H9 (cell line): Measurements from ENCODE around the gene HYAL2. TPM values are rescaled to one million over a fixed set of nuclear protein-coding genes. Genes with fewer than 3 reads are reported as not detected.

ENCODE experiments used
- DNase-seq: peaks from one replicate; pipeline ENCODE4 v3.0.0-alpha.2; 2017
- H2AFZ ChIP-seq: one replicate; pipeline ENCODE4 v1.6.1; 2013; ENCODE audit warnings: mild to moderate bottlenecking, low read length, control low read depth, moderate library complexity
- H2AK5ac ChIP-seq: 2 replicates; pipeline ENCODE4 v1.6.1; 2013; ENCODE audit warnings: low read length, control low read depth, mixed read lengths; ENCODE audit not compliant: insufficient read length
- H2BK120ac ChIP-seq: one replicate; pipeline ENCODE4 v1.6.1; 2013; ENCODE audit warnings: low read depth, mild to moderate bottlenecking, low read length, control low read depth, inconsistent platforms; ENCODE audit not compliant: poor library complexity, severe bottlenecking
- H2BK12ac ChIP-seq: 2 replicates; pipeline ENCODE4 v1.6.1; 2013; ENCODE audit warnings: low read length, control low read depth, mixed read lengths, low read depth; ENCODE audit not compliant: insufficient read length
- H2BK15ac ChIP-seq: 2 replicates; pipeline ENCODE4 v1.6.1; 2013; ENCODE audit warnings: low read depth, low read length, control low read depth
- H2BK20ac ChIP-seq: one replicate; pipeline ENCODE4 v1.6.1; 2013; ENCODE audit warnings: low read depth, mild to moderate bottlenecking, low read length, control low read depth, inconsistent platforms; ENCODE audit not compliant: poor library complexity, severe bottlenecking
- H2BK5ac ChIP-seq: 2 replicates; pipeline ENCODE4 v1.6.1; 2013; ENCODE audit warnings: low read length, control low read depth, mixed read lengths; ENCODE audit not compliant: insufficient read length
- H3K14ac ChIP-seq: 2 replicates; pipeline ENCODE4 v1.6.1; 2013; ENCODE audit warnings: low read length, control low read depth; ENCODE audit not compliant: insufficient read depth
- H3K18ac ChIP-seq: 2 replicates; pipeline ENCODE4 v1.6.1; 2013; ENCODE audit warnings: low read depth, mild to moderate bottlenecking, mixed read lengths, low read length, control low read depth; ENCODE audit not compliant: insufficient read length
- H3K23ac ChIP-seq: 2 replicates; pipeline ENCODE4 v1.6.1; 2013; ENCODE audit warnings: low read length, control low read depth, mixed read lengths, low read depth; ENCODE audit not compliant: insufficient read length
- H3K23me2 ChIP-seq: 2 replicates; pipeline ENCODE4 v1.6.1; 2013; ENCODE audit warnings: low read depth, mild to moderate bottlenecking, mixed read lengths, low read length, control low read depth; ENCODE audit not compliant: insufficient read length, poor library complexity, severe bottlenecking
- H3K27ac ChIP-seq: 2 replicates; pipeline ENCODE4 v1.5.1; 2013; ENCODE audit warnings: low read length, control low read depth, mixed read lengths, low read depth; ENCODE audit not compliant: insufficient read length
- H3K27me3 ChIP-seq: 2 replicates; pipeline ENCODE4 v1.6.1; 2013; ENCODE audit warnings: low read length, control low read depth, inconsistent platforms; ENCODE audit not compliant: insufficient read depth
- H3K4ac ChIP-seq: 2 replicates; pipeline ENCODE4 v1.6.1; 2013; ENCODE audit warnings: low read depth, mild to moderate bottlenecking, control low read depth, inconsistent platforms, low read length, moderate library complexity
- H3K4me1 ChIP-seq: 2 replicates; pipeline ENCODE4 v1.6.1; 2013; ENCODE audit warnings: low read length, control low read depth, inconsistent platforms; ENCODE audit not compliant: insufficient read depth
- H3K4me2 ChIP-seq: 2 replicates; pipeline ENCODE4 v1.6.1; 2013; ENCODE audit warnings: low read length, control low read depth, mixed read lengths; ENCODE audit not compliant: insufficient read length, insufficient read depth
- H3K56ac ChIP-seq: 2 replicates; pipeline ENCODE4 v1.6.1; 2013; ENCODE audit warnings: low read depth, mild to moderate bottlenecking, mixed read lengths, low read length, control low read depth; ENCODE audit not compliant: insufficient read length
- H3K79me1 ChIP-seq: 2 replicates; pipeline ENCODE4 v1.6.1; 2013; ENCODE audit warnings: low read depth, mild to moderate bottlenecking, moderate library complexity, low read length, control low read depth, inconsistent platforms; ENCODE audit not compliant: insufficient read depth, poor library complexity, severe bottlenecking
- H3K79me2 ChIP-seq: 2 replicates; pipeline ENCODE4 v1.6.1; 2013; ENCODE audit warnings: low read length, control low read depth, inconsistent platforms; ENCODE audit not compliant: insufficient read depth
- H3K9ac ChIP-seq: 2 replicates; pipeline ENCODE4 v1.6.1; 2013; ENCODE audit warnings: low read length, control low read depth, mixed read lengths; ENCODE audit not compliant: insufficient read length; ENCODE audit errors: extremely low read depth
- H3K9me3 ChIP-seq: one replicate; pipeline ENCODE4 v1.6.1; 2013; ENCODE audit warnings: low read depth, low read length, inconsistent platforms; ENCODE audit not compliant: control insufficient read depth
- H3T11ph ChIP-seq: one replicate; pipeline ENCODE4 v1.6.1; 2013; ENCODE audit warnings: mild to moderate bottlenecking, low read length, control low read depth, inconsistent platforms
- H4K20me1 ChIP-seq: one replicate; pipeline ENCODE4 v1.6.1; 2013; ENCODE audit not compliant: control insufficient read depth, insufficient read length, insufficient read depth
- H4K5ac ChIP-seq: 2 replicates; pipeline ENCODE4 v1.6.1; 2013; ENCODE audit warnings: low read depth, mild to moderate bottlenecking, mixed read lengths, low read length, control low read depth; ENCODE audit not compliant: insufficient read length
- H4K8ac ChIP-seq: replicated peaks from 2 replicates; pipeline ENCODE4 v1.6.1; 2013; ENCODE audit warnings: low read length, control low read depth, mixed read lengths, low read depth; ENCODE audit not compliant: insufficient read length
- H4K91ac ChIP-seq: 2 replicates; pipeline ENCODE4 v1.6.1; 2013; ENCODE audit warnings: low read depth, mild to moderate bottlenecking, moderate library complexity, mixed read lengths, low read length, control low read depth; ENCODE audit not compliant: insufficient read length
- H3K27ac Mint-ChIP-seq, 3 experiments: 2 replicates in 2 of 3; 3 replicates in 1 of 3; pipeline ENCODE4 v1.8.0; 2020 to 2021; ENCODE audit warnings: mixed read lengths in 3 of 3, mild to moderate bottlenecking in 1 of 3, moderate library complexity in 1 of 3
- H3K27me3 Mint-ChIP-seq: 2 replicates; pipeline ENCODE4 v1.8.0; 2021; ENCODE audit warnings: low read depth, mild to moderate bottlenecking, moderate library complexity, mixed read lengths
- H3K36me3 Mint-ChIP-seq, 3 experiments: 2 replicates in 2 of 3; 3 replicates in 1 of 3; pipeline ENCODE4 v1.8.0; 2020 to 2021; ENCODE audit warnings: low read depth in 3 of 3, mixed read lengths in 3 of 3; ENCODE audit not compliant: insufficient read depth in 1 of 3
- H3K4me1 Mint-ChIP-seq, 2 experiments: 2 replicates each; pipeline ENCODE4 v1.8.0; 2020; ENCODE audit warnings: mixed read lengths in 2 of 2
- H3K4me3 Mint-ChIP-seq, 2 experiments: 2 replicates in 1 of 2; 3 replicates in 1 of 2; pipeline ENCODE4 v1.8.0; 2020 to 2021; ENCODE audit warnings: mild to moderate bottlenecking in 2 of 2, mixed read lengths in 2 of 2, moderate library complexity in 1 of 2
- H3K9me3 Mint-ChIP-seq, 2 experiments: 2 replicates in 1 of 2; 3 replicates in 1 of 2; pipeline ENCODE4 v1.8.0; 2020; ENCODE audit warnings: mild to moderate bottlenecking in 2 of 2, mixed read lengths in 2 of 2, moderate library complexity in 1 of 2
- CTCF ChIP-seq: fragments of 200-600 bp; sonication (generic); conservative IDR thresholded peaks from 3 replicates; pipeline ENCODE4 v1.8.0; 2021; ENCODE audit warnings: antibody characterized with exemption, mild to moderate bottlenecking
- WGBS: extraction: QIAGEN DNeasy Blood & Tissue Kit; methylation state at CpG from one replicate; pipeline ENCODE4 v1.1.7; 2013; ENCODE audit warnings: missing lambda C conversion rate, low lambda C conversion rate, mixed read lengths; ENCODE audit not compliant: insufficient read length; ENCODE audit errors: extremely low coverage; 5-methylcytosine and 5-hydroxymethylcytosine counted together
- total RNA-seq: library from RNA; stranded (reverse); gene quantifications from 2 replicates; pipeline ENCODE4 v1.2.1, GENCODE V29; 2021

HYAL2 gene
- total RNA-seq, 1 experiment from 2014 or later: 51.9 TPM

- Histone ChIP-seq H3K27ac (no peak overlapping the region), H3K4ac (no peak overlapping the region), H4K20me1 (no peaks in the 10 kb centered on the region), H2AFZ (no peak overlapping the region), H2BK20ac (no peak overlapping the region), H4K91ac (no peak overlapping the region), H3K27me3 (peaks cover 13% of the 10 kb centered on the region; the same call in 1 of the 2 replicates), H3K23me2 (peaks cover 24% of the 10 kb centered on the region), H3T11ph (no peak overlapping the region), H3K9ac (no peak overlapping the region), H4K5ac (no peak overlapping the region), H3K18ac (no peak overlapping the region), H2BK15ac (no peak overlapping the region), H3K79me1 (no peaks in the 10 kb centered on the region), H3K9me3 (no peaks in the 10 kb centered on the region), H2AK5ac (no peak overlapping the region), H4K8ac (no peak overlapping the region), H2BK120ac (no peak overlapping the region), H3K56ac (no peak overlapping the region), H3K4me2 (peak overlapping the region; percentile 61), H3K14ac (no peak overlapping the region), H3K4me1 (no peaks in the 10 kb centered on the region; the same call in 1 of the 2 replicates), H3K79me2 (peaks cover 5% of the 10 kb centered on the region; the same call in 1 of the 2 replicates), H2BK5ac (no peak overlapping the region), H2BK12ac (no peak overlapping the region), H3K23ac (no peak overlapping the region)
- Mint-ChIP-seq H3K36me3 (peaks cover 0 to 2% (median 2%) of the 10 kb centered on the region in 3 experiments; a peak in 5 of 7 replicates), H3K9me3 (no peaks in the 10 kb centered on the region; a peak in 1 of 5 replicates), H3K27me3 (peaks cover 60% of the 10 kb centered on the region), H3K4me1 (peaks cover 25 to 39% of the 10 kb centered on the region in 2 experiments), H3K27ac (no peak overlapping the region), H3K4me3 (peak overlapping the region; percentile 33 to 63; a peak in 4 of 5 replicates)
- WGBS: no CpG with 5 or more reads among the region's 14 CpGs
- no peak for DNase-seq
- no peak for TF ChIP-seq CTCF
Observed at GRCh38 chr3:50339485-50340146, 17.1 kb upstream of the HYAL2 start.
